MM.1S (cell line): ENCODE data around the gene GPAT3.

ENCODE experiments used
- EZH2 ChIP-seq: fragments of 300-600 bp; sonication (generic); optimal IDR thresholded peaks from 2 replicates; pipeline ENCODE3; 2017; ENCODE audit warnings: low read depth, mild to moderate bottlenecking, antibody characterized with exemption, low read length, mixed read lengths
- TF ChIP-seq, protein P1 (sequence below): fragments of 300-600 bp; sonication (generic); IDR thresholded peaks from 2 replicates; pipeline ENCODE4 v1.5.1; 2016; ENCODE audit warnings: antibody characterized with exemption, low read length, mixed read lengths

DNA sequence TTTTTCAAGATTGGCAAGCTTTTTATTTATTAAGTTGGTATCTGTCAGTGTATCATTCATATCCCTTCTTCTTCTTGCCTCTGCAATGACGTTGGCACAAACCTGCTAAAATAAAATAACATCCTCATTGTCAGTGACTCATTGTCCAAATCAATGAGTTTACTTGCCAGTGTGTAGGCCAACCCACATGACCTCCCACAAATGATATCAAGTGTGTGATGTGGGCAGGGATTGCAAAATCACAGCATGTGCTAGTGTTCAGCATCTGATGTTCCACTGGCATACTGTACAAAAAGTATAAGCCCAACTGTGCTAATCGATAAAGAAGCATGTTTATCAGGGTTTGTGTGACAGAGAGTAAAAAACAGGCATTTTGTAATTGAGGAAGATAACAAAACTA is 25.5 kb downstream of the GPAT3 start:
- no peak for TF ChIP-seq EZH2
- TF ChIP-seq, protein P1, sequence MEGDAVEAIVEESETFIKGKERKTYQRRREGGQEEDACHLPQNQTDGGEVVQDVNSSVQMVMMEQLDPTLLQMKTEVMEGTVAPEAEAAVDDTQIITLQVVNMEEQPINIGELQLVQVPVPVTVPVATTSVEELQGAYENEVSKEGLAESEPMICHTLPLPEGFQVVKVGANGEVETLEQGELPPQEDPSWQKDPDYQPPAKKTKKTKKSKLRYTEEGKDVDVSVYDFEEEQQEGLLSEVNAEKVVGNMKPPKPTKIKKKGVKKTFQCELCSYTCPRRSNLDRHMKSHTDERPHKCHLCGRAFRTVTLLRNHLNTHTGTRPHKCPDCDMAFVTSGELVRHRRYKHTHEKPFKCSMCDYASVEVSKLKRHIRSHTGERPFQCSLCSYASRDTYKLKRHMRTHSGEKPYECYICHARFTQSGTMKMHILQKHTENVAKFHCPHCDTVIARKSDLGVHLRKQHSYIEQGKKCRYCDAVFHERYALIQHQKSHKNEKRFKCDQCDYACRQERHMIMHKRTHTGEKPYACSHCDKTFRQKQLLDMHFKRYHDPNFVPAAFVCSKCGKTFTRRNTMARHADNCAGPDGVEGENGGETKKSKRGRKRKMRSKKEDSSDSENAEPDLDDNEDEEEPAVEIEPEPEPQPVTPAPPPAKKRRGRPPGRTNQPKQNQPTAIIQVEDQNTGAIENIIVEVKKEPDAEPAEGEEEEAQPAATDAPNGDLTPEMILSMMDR, result no peak
